GM12874 (cell line): ENCODE results near the gene DOK7.

Experiments used
- CTCF ChIP-seq: IDR thresholded peaks from 2 replicates; pipeline ENCODE4 v1.5.1; 2011; ENCODE audit warnings: low read depth, mild to moderate bottlenecking, control low read depth, low read length, moderate library complexity; ENCODE audit not compliant: insufficient read depth

DOK7 gene

DNA sequence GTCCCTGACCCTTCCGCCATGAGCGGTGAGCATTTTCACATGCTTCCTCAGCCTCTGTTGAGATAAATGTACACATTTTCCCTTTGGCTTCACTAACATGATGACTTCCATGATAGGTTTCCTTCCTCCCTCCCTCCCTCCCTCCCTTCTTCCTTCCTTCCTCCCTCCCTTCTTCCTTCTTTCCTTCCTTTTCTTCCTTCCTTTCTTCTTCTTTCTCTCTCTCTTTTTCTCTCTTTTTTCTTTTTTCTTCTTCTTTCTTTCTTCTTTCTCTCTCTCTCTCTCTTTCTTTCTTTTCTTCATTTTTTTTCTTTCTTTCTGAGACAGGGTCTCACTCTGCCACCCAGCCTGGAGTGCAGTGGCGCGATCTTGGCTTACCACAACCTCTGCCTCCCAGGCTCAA is 12.5 kb upstream of the DOK7 start:
- no peak for TF ChIP-seq CTCF

DNA sequence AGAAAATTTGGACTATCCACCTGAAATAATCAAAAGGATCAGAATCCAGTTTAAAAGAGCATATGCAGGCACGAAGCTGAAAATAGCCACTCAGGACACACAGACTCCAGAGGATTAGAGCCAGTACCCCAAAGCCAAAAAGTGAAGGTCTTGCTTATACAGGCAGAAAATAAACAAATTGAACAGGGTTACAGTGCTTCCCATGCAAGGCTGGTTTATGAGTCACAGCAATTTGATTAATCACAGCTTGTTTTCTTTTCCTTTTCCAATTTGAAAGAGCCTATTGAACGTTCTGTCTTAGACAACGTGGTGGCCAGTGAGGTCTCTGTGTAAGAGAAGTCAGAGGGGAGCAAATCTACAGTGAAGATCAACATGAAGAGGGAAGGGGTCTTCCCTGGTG is 11.2 kb upstream of the DOK7 start:
- no peak for TF ChIP-seq CTCF

GRCh38 chr4:3452376-3452775 is 10.7 kb upstream of the DOK7 start:
- TF ChIP-seq CTCF = peak; percentile 29; the same call in 1 of the 2 replicates

DNA sequence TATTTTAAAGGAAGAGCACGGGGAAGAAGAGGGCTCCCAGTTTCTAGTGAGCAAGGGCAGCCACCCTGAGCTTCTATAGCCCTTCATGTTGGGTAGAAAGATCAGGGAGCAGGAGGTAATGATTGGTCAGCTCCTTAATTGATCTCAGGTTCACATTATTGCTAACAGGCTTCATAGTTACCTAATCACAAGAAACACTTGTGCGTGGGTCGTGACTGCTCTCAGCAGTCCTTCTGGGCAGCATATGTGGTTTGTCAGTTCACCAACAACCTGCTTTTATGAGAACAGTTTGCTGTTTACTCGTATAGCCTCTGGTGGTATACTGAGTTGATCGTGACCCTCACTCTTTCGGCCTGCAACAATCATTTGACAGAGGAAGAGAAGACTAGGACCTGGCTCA is 4.7 kb upstream of the DOK7 start:
- no peak for TF ChIP-seq CTCF

- no peak for TF ChIP-seq CTCF
These were observed 2.2 kb upstream of the DOK7 start for GRCh38 chr4:3460926-3461325.

- no peak for TF ChIP-seq CTCF
These were observed 1.4 kb upstream of the DOK7 start for GRCh38 chr4:3461515-3462291.

DNA sequence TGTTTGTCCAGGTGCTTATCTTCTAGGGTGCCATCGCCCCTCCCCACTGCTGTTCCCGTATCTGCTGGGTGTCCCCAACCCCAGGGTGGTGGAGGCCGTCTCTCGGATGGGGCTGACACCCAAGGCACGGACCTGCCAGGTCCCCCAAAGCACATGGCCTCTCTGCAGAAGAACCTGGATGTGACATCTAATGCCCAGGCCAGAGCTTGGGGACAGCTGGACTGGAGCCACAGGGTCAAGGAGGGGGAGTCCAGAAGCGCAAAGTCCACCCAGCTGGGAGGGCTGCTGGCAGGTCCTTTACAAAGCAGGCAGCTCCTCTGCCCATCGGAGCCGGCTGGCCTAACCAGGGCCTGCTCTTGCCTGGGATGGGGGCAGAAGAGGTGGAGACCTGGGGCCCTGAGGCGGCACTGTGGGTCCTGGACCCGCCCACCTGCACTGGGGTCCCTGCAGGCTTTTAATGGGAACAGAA is 751 bp upstream of the DOK7 start:
- no peak for TF ChIP-seq CTCF
